ENCODE measurements around the gene NPLOC4.
"Not testable (repeated sequence)": the region's sequence is repeated elsewhere in the genome, so short reads cannot be mapped to it uniquely, and the experiment has no call there.

Gene NPLOC4

GRCh38 chr17:81584771-81585170 lies 52.1 kb downstream of the NPLOC4 start:
- DNase-seq (ENCODE audit: low read depth in 2 of 2): not testable (repeated sequence)

- DNase-seq (ENCODE audit: low read depth in 2 of 2): no peak
These were observed 53.1 kb downstream of the NPLOC4 start for GRCh38 chr17:81583589-81584342.

GRCh38 chr17:81582749-81583148 lies 54.2 kb downstream of the NPLOC4 start:
- no peak for DNase-seq (ENCODE audit: low read depth in 2 of 2)

GRCh38 chr17:81582341-81582740 lies 54.6 kb downstream of the NPLOC4 start:
- DNase-seq (ENCODE audit: low read depth in 2 of 2): no peak

GRCh38 chr17:81581758-81582157 lies 55.2 kb downstream of the NPLOC4 start:
- DNase-seq (ENCODE audit: low read depth in 2 of 2): no peak

- DNase-seq (ENCODE audit: low read depth in 2 of 2): no peak
These were observed 56.4 kb downstream of the NPLOC4 start for GRCh38 chr17:81580481-81580880.

- DNase-seq (ENCODE audit: low read depth in 2 of 2): no peak
These were observed 57.0 kb downstream of the NPLOC4 start for GRCh38 chr17:81579821-81580321.

GRCh38 chr17:81579298-81579697 lies 57.6 kb downstream of the NPLOC4 start:
- DNase-seq (ENCODE audit: low read depth in 2 of 2): no peak

GRCh38 chr17:81578561-81579225 lies 58.2 kb downstream of the NPLOC4 start:
- no peak for DNase-seq (ENCODE audit: low read depth in 2 of 2)

- DNase-seq (ENCODE audit: low read depth in 2 of 2): no peak
These were observed 58.9 kb downstream of the NPLOC4 start for GRCh38 chr17:81578038-81578441.

GRCh38 chr17:81577278-81578000 lies 59.5 kb downstream of the NPLOC4 start:
- DNase-seq (ENCODE audit: low read depth in 2 of 2): no peak

- DNase-seq (ENCODE audit: low read depth in 2 of 2): no peak
These were observed 60.2 kb downstream of the NPLOC4 start for GRCh38 chr17:81576621-81577277.

GRCh38 chr17:81575836-81576235 lies 61.1 kb downstream of the NPLOC4 start:
- no peak for DNase-seq (ENCODE audit: low read depth in 2 of 2)

GRCh38 chr17:81574643-81574956 lies 62.3 kb downstream of the NPLOC4 start:
- no peak for DNase-seq (ENCODE audit: low read depth in 2 of 2)

- no peak for DNase-seq (ENCODE audit: low read depth in 2 of 2)
These were observed 62.9 kb downstream of the NPLOC4 start for GRCh38 chr17:81573794-81574642.

- no peak for DNase-seq (ENCODE audit: low read depth in 2 of 2)
These were observed 64.2 kb downstream of the NPLOC4 start for GRCh38 chr17:81572563-81573168.

- DNase-seq (ENCODE audit: low read depth in 2 of 2): no peak
These were observed 65.9 kb downstream of the NPLOC4 start for GRCh38 chr17:81570964-81571363.

GRCh38 chr17:81569986-81570514 lies 66.9 kb downstream of the NPLOC4 start:
- no peak for DNase-seq (ENCODE audit: low read depth in 2 of 2)

GRCh38 chr17:81568416-81568815 lies 68.5 kb downstream of the NPLOC4 start:
- no peak for DNase-seq (ENCODE audit: low read depth in 2 of 2)

GRCh38 chr17:81567191-81567590 lies 69.7 kb downstream of the NPLOC4 start:
- DNase-seq (ENCODE audit: low read depth in 2 of 2): no peak
